Measurements from ENCODE around the gene GLI1.
"Not testable (repeated sequence)": the region's sequence is repeated elsewhere in the genome, so short reads cannot be mapped to it uniquely, and the experiment has no call there.

GRCh38 chr12:57441393-57441792 lies 18.2 kb upstream of the GLI1 start:
- not testable (repeated sequence) for TF ChIP-seq POLR2AphosphoS5, CTCF, POLR2A (IDR thresholded peaks at IDR 0.05)
